ENCODE data around the gene TPX2.

The TPX2 gene

GRCh38 chr20:31836853-31837608 is 97.9 kb downstream of the TPX2 start:
- no peak for DNase-seq

GRCh38 chr20:31837896-31838397 is 98.9 kb downstream of the TPX2 start:
- no peak for DNase-seq

GRCh38 chr20:31838646-31839292 is 99.7 kb downstream of the TPX2 start:
- no peak for DNase-seq

GRCh38 chr20:31839782-31840487 is 100.8 kb downstream of the TPX2 start:
- DNase-seq = no peak

GRCh38 chr20:31840906-31841816 is 102.1 kb downstream of the TPX2 start:
- DNase-seq = no peak

GRCh38 chr20:31841928-31842327 is 102.8 kb downstream of the TPX2 start:
- no peak for DNase-seq

- DNase-seq = no peak
Observed at GRCh38 chr20:31842471-31843157, 103.5 kb downstream of the TPX2 start.

GRCh38 chr20:31843288-31843687 is 104.2 kb downstream of the TPX2 start:
- no peak for DNase-seq

- no peak for DNase-seq
Observed at GRCh38 chr20:31843881-31844280, 104.8 kb downstream of the TPX2 start.

- DNase-seq = no peak
Observed at GRCh38 chr20:31844737-31845299, 105.7 kb downstream of the TPX2 start.

GRCh38 chr20:31845300-31845863 is 106.3 kb downstream of the TPX2 start, which contains the start of gene FOXS1:
Gene FOXS1 (minus strand): TSS chr20:31845604. CDS start chr20:31845542, 62 bp downstream.
- no peak for DNase-seq

GRCh38 chr20:31846793-31847138 is 107.7 kb downstream of the TPX2 start:
- no peak for DNase-seq

GRCh38 chr20:31848088-31848999 is 109.3 kb downstream of the TPX2 start:
- DNase-seq = no peak

- no peak for DNase-seq
Observed at GRCh38 chr20:31849306-31849930, 110.3 kb downstream of the TPX2 start.

All from activated CD4-positive, CD25-positive, alpha-beta regulatory T cell (primary cell).